KMS-11 (cell line): ENCODE data around the gene PLEKHM3.

ENCODE experiments used
- H2AFZ ChIP-seq: fragments of 200-600 bp; sonication (generic); 2 replicates; pipeline ENCODE4 v1.6.1; 2016; ENCODE audit warnings: antibody characterized with exemption, mixed run types, low read depth
- H3K27ac ChIP-seq: fragments of 200-600 bp; sonication (generic); 2 replicates; pipeline ENCODE4 v1.6.1; 2016; ENCODE audit warnings: mild to moderate bottlenecking, mixed run types
- H3K27me3 ChIP-seq: fragments of 200-600 bp; sonication (generic); 2 replicates; pipeline ENCODE4 v1.6.1; 2017; ENCODE audit warnings: mild to moderate bottlenecking, low read depth, mixed run types, moderate library complexity; ENCODE audit not compliant: insufficient read depth
- H3K36me3 ChIP-seq: fragments of 200-600 bp; sonication (generic); 2 replicates; pipeline ENCODE4 v1.6.1; 2017; ENCODE audit warnings: mild to moderate bottlenecking, mixed run types; ENCODE audit not compliant: insufficient read depth
- H3K4me1 ChIP-seq: fragments of 200-600 bp; sonication (generic); 2 replicates; pipeline ENCODE4 v1.6.1; 2016; ENCODE audit warnings: mild to moderate bottlenecking, low read depth, mixed run types; ENCODE audit not compliant: poor library complexity, severe bottlenecking
- H3K4me2 ChIP-seq: fragments of 200-600 bp; sonication (generic); 2 replicates; pipeline ENCODE4 v1.7.0; 2016; ENCODE audit warnings: mild to moderate bottlenecking, mixed run types
- H3K4me3 ChIP-seq: fragments of 200-600 bp; sonication (generic); IDR thresholded peaks from 2 replicates; pipeline ENCODE4 v1.6.1; 2017; ENCODE audit warnings: low read depth, low read length, mixed read lengths; ENCODE audit not compliant: insufficient read depth
- H3K79me2 ChIP-seq: fragments of 200-600 bp; sonication (generic); 2 replicates; pipeline ENCODE4 v1.6.1; 2016; ENCODE audit warnings: low read depth, mixed run types; ENCODE audit not compliant: insufficient read depth
- H3K9ac ChIP-seq: fragments of 200-600 bp; sonication (generic); 2 replicates; pipeline ENCODE4 v1.6.1; 2016; ENCODE audit warnings: mild to moderate bottlenecking, mixed run types
- H4K20me1 ChIP-seq: fragments of 200-600 bp; sonication (generic); 2 replicates; pipeline ENCODE4 v1.6.1; 2016; ENCODE audit warnings: mild to moderate bottlenecking, mixed run types; ENCODE audit not compliant: insufficient read depth
- TF ChIP-seq, protein P1 (sequence below): fragments of 200-600 bp; sonication (generic); conservative IDR thresholded peaks from 2 replicates; pipeline ENCODE4 v1.6.1; 2017; ENCODE audit warnings: low read depth, mild to moderate bottlenecking, antibody characterized with exemption, low read length, moderate library complexity, mixed read lengths

PLEKHM3 gene

DNA sequence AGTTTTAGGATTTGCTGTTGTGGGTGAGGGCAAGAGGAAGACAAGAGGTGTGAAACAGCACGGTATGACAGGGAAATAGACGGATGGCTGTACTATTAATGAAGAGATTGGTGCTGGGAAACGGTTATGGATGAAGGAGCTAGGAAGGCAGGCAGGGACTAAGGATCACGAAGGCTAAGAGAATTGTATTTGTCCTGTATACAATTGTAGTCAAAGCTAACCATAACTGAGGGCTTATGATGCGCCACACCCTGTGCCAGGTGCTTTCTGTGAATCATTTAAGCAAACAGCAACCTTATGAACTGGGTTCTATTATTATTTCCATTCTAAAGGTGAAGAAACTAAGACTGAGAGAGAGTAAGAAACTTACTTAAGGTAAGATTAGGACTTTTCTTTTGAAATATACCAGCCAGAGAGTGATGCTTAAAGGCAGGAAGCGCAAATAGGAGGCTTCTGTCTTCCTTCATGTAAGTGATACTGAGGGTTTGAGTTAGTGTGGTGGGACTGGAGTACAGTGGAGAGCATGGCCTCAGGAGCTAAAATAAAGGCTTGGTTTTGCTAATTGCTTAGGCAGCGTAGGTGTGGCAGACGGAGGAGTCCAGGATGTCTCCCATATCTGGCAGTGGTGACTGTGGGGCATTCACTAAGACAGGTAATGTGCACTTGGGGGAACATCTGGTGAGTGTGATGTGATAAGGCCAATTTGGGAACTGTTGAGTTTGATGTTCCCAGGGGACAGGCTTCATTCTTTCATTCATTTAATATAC is 85.8 kb downstream of the PLEKHM3 start:
- H3K4me1 ChIP-seq: no peaks in the 10 kb centered on the region
- H3K27ac ChIP-seq: no peak overlapping the region
- no peak overlapping the region for H3K4me2 ChIP-seq
- H2AFZ ChIP-seq: no peak overlapping the region
- H3K4me3 ChIP-seq: no peak overlapping the region
- H3K27me3 ChIP-seq: no peaks in the 10 kb centered on the region
- no peaks in the 10 kb centered on the region for H3K79me2 ChIP-seq
- no peak overlapping the region for H3K9ac ChIP-seq
- no peaks in the 10 kb centered on the region for H3K36me3 ChIP-seq
- TF ChIP-seq, protein P1, sequence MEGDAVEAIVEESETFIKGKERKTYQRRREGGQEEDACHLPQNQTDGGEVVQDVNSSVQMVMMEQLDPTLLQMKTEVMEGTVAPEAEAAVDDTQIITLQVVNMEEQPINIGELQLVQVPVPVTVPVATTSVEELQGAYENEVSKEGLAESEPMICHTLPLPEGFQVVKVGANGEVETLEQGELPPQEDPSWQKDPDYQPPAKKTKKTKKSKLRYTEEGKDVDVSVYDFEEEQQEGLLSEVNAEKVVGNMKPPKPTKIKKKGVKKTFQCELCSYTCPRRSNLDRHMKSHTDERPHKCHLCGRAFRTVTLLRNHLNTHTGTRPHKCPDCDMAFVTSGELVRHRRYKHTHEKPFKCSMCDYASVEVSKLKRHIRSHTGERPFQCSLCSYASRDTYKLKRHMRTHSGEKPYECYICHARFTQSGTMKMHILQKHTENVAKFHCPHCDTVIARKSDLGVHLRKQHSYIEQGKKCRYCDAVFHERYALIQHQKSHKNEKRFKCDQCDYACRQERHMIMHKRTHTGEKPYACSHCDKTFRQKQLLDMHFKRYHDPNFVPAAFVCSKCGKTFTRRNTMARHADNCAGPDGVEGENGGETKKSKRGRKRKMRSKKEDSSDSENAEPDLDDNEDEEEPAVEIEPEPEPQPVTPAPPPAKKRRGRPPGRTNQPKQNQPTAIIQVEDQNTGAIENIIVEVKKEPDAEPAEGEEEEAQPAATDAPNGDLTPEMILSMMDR: no peak
- H4K20me1 ChIP-seq: no peaks in the 10 kb centered on the region

- H3K27ac ChIP-seq: no peak overlapping the region
- no peaks in the 10 kb centered on the region for H3K36me3 ChIP-seq
- H3K79me2 ChIP-seq: no peaks in the 10 kb centered on the region
- TF ChIP-seq, protein P1: no peak
- H3K4me2 ChIP-seq: no peak overlapping the region
- H4K20me1 ChIP-seq: no peaks in the 10 kb centered on the region
- H3K9ac ChIP-seq: no peak overlapping the region
- no peak overlapping the region for H2AFZ ChIP-seq
- no peaks in the 10 kb centered on the region for H3K27me3 ChIP-seq
- H3K4me3 ChIP-seq: no peak overlapping the region
- no peaks in the 10 kb centered on the region for H3K4me1 ChIP-seq
Observed at GRCh38 chr2:207938886-207939285, 86.4 kb downstream of the PLEKHM3 start.

GRCh38 chr2:207938415-207938814 is 86.9 kb downstream of the PLEKHM3 start:
- no peak overlapping the region for H3K4me2 ChIP-seq
- H3K27me3 ChIP-seq: no peaks in the 10 kb centered on the region
- no peaks in the 10 kb centered on the region for H3K36me3 ChIP-seq
- H3K4me1 ChIP-seq: no peaks in the 10 kb centered on the region
- no peak overlapping the region for H3K4me3 ChIP-seq
- TF ChIP-seq, protein P1: no peak
- H3K27ac ChIP-seq: no peak overlapping the region
- H4K20me1 ChIP-seq: no peaks in the 10 kb centered on the region
- H2AFZ ChIP-seq: no peak overlapping the region
- no peak overlapping the region for H3K9ac ChIP-seq
- no peaks in the 10 kb centered on the region for H3K79me2 ChIP-seq

GRCh38 chr2:207937823-207938222 is 87.5 kb downstream of the PLEKHM3 start:
- Histone ChIP-seq H3K4me3 (no peak overlapping the region), H3K36me3 (no peaks in the 10 kb centered on the region), H3K4me2 (no peak overlapping the region), H3K9ac (no peak overlapping the region), H3K27ac (no peak overlapping the region), H2AFZ (no peak overlapping the region), H3K4me1 (no peaks in the 10 kb centered on the region), H4K20me1 (no peaks in the 10 kb centered on the region), H3K79me2 (no peaks in the 10 kb centered on the region), H3K27me3 (no peaks in the 10 kb centered on the region)
- TF ChIP-seq, protein P1: no peak
